Parathyroid adenoma (tissue), 2 donors: Measurements from ENCODE around the gene STIL.

Experiments used
- H2AFZ ChIP-seq: fragments of 300-600 bp; sonication (generic); one replicate; pipeline ENCODE4 v1.7.0; 2017; ENCODE audit warnings: antibody characterized with exemption, mild to moderate bottlenecking
- H3K27ac ChIP-seq: fragments of 300-600 bp; sonication (generic); one replicate; pipeline ENCODE4 v1.7.0; 2017
- H3K27me3 ChIP-seq: fragments of 300-600 bp; sonication (generic); one replicate; pipeline ENCODE4 v1.7.0; 2017; ENCODE audit warnings: low read length; ENCODE audit not compliant: control insufficient read depth, insufficient read depth
- H3K36me3 ChIP-seq: fragments of 300-600 bp; sonication (generic); one replicate; pipeline ENCODE4 v1.7.0; 2017; ENCODE audit warnings: low read length; ENCODE audit not compliant: control insufficient read depth, insufficient read depth
- H3K4me1 ChIP-seq: fragments of 300-600 bp; sonication (generic); one replicate; pipeline ENCODE4 v1.7.0; 2017; ENCODE audit warnings: control low read depth
- H3K4me2 ChIP-seq: fragments of 300-600 bp; sonication (generic); one replicate; pipeline ENCODE4 v1.7.0; 2017; ENCODE audit warnings: low read length
- H3K4me3 ChIP-seq: fragments of 300-600 bp; sonication (generic); one replicate; pipeline ENCODE4 v1.7.0; 2017; ENCODE audit warnings: low read depth, low read length
- H3K79me2 ChIP-seq: fragments of 300-600 bp; sonication (generic); one replicate; pipeline ENCODE4 v1.7.0; 2017; ENCODE audit warnings: control low read depth
- H3K9ac ChIP-seq: fragments of 300-600 bp; sonication (generic); one replicate; pipeline ENCODE4 v1.7.0; 2017; ENCODE audit warnings: mild to moderate bottlenecking
- H3K9me3 ChIP-seq: fragments of 300-600 bp; sonication (generic); one replicate; pipeline ENCODE4 v1.7.0; 2017; ENCODE audit warnings: low read length; ENCODE audit not compliant: control insufficient read depth
- CTCF ChIP-seq: fragments of 300-600 bp; sonication (generic); IDR thresholded peaks from one replicate; pipeline ENCODE4 v1.7.0; 2017; ENCODE audit warnings: antibody characterized with exemption, mild to moderate bottlenecking
- donor health status: primary hyperparathyroidism.

Gene STIL

DNA sequence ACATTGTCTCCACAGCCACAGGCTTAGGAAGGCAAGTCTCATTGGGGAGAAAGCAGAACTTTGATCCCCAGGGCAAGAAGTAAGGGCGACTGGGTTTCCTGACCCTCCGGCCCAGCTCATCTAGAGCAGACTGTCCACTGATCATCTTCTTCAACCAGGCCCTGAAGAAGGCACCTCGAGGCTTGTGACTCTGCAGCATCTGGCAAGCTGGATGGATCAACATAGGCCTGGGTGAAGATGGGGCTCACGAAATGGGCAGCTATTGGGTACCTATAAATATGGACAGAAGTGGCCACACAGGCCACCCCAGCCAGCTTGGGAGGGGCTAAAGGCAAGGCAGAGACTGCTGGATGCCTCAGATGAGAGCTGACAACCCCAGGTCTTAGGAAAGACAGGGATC lies 94.9 kb downstream of the STIL start:
- no peaks in the 10 kb centered on the region for H3K27me3 ChIP-seq
- no peaks in the 10 kb centered on the region for H3K36me3 ChIP-seq
- TF ChIP-seq CTCF, result no peak
- no peak overlapping the region for H3K9ac ChIP-seq
- no peak overlapping the region for H2AFZ ChIP-seq
- no peaks in the 10 kb centered on the region for H3K4me1 ChIP-seq
- H3K4me2 ChIP-seq, result no peak overlapping the region
- H3K9me3 ChIP-seq, result no peaks in the 10 kb centered on the region
- no peak overlapping the region for H3K27ac ChIP-seq
- no peak overlapping the region for H3K4me3 ChIP-seq
- H3K79me2 ChIP-seq, result no peaks in the 10 kb centered on the region

DNA sequence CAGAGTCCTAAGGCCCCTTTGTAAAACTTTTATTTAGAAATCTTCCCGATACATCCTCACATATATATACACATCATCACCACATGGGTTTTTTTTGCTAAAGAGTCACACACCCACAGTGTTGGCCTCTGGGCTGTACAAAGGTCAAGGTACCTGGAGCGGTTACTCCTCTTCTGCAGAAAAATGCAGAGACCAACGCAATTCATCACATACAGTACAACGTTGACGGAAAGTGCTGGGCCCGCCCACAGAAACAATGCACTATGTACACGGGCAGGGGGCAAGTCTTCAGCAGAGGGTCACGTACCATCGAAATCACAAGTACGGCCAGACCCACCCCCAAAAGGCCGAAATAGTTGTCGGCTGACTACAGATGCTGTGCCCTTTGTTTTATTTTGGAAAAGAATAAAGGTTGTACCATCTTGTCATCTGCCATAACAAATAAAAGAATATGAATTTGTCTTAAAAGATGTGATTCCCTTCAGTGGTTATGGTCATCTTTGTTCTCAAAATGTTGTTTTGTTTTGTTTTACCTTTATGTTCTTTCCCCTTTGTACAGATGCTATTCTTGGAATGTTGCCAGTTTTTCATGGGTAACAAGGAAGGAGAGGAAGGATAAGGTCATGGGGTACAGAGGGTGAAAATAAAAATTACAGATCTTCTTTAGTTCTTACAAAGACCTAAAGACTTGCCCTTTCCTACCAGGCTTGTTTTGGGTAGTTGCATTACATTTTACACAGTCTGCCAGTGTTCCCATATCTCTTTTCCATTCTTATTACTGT lies 97.5 kb downstream of the STIL start:
- H3K4me3 ChIP-seq, result no peak overlapping the region
- H3K36me3 ChIP-seq, result no peaks in the 10 kb centered on the region
- TF ChIP-seq CTCF, result no peak
- H3K9me3 ChIP-seq, result no peaks in the 10 kb centered on the region
- H3K9ac ChIP-seq, result no peak overlapping the region
- H3K4me2 ChIP-seq, result no peak overlapping the region
- H3K27ac ChIP-seq, result no peak overlapping the region
- H3K4me1 ChIP-seq, result no peaks in the 10 kb centered on the region
- H3K79me2 ChIP-seq, result no peaks in the 10 kb centered on the region
- no peaks in the 10 kb centered on the region for H3K27me3 ChIP-seq
- H2AFZ ChIP-seq, result no peak overlapping the region

GRCh38 chr1:47215713-47216112 lies 98.2 kb downstream of the STIL start:
- H3K9me3 ChIP-seq, result no peaks in the 10 kb centered on the region
- H3K4me2 ChIP-seq, result no peak overlapping the region
- H3K4me3 ChIP-seq, result no peak overlapping the region
- no peaks in the 10 kb centered on the region for H3K27me3 ChIP-seq
- no peak overlapping the region for H2AFZ ChIP-seq
- no peak overlapping the region for H3K9ac ChIP-seq
- no peak for TF ChIP-seq CTCF
- no peaks in the 10 kb centered on the region for H3K36me3 ChIP-seq
- H3K27ac ChIP-seq, result no peak overlapping the region
- no peaks in the 10 kb centered on the region for H3K79me2 ChIP-seq
- no peaks in the 10 kb centered on the region for H3K4me1 ChIP-seq

GRCh38 chr1:47214549-47214948 lies 99.4 kb downstream of the STIL start:
- no peaks in the 10 kb centered on the region for H3K4me1 ChIP-seq
- H3K9me3 ChIP-seq, result no peaks in the 10 kb centered on the region
- H3K27me3 ChIP-seq, result no peaks in the 10 kb centered on the region
- no peak overlapping the region for H2AFZ ChIP-seq
- H3K27ac ChIP-seq, result no peak overlapping the region
- no peak for TF ChIP-seq CTCF
- H3K4me2 ChIP-seq, result no peak overlapping the region
- no peaks in the 10 kb centered on the region for H3K79me2 ChIP-seq
- no peaks in the 10 kb centered on the region for H3K36me3 ChIP-seq
- no peak overlapping the region for H3K4me3 ChIP-seq
- no peak overlapping the region for H3K9ac ChIP-seq
